ENCODE measurements around the gene MRTO4. TPM values are rescaled to one million over a fixed set of nuclear protein-coding genes. Genes with fewer than 3 reads are reported as not detected.

Gene MRTO4
- total and polyA plus RNA-seq, 8 donors: 17.6 to 34.6 (median 30.9) TPM

- TF ChIP-seq, protein P1, sequence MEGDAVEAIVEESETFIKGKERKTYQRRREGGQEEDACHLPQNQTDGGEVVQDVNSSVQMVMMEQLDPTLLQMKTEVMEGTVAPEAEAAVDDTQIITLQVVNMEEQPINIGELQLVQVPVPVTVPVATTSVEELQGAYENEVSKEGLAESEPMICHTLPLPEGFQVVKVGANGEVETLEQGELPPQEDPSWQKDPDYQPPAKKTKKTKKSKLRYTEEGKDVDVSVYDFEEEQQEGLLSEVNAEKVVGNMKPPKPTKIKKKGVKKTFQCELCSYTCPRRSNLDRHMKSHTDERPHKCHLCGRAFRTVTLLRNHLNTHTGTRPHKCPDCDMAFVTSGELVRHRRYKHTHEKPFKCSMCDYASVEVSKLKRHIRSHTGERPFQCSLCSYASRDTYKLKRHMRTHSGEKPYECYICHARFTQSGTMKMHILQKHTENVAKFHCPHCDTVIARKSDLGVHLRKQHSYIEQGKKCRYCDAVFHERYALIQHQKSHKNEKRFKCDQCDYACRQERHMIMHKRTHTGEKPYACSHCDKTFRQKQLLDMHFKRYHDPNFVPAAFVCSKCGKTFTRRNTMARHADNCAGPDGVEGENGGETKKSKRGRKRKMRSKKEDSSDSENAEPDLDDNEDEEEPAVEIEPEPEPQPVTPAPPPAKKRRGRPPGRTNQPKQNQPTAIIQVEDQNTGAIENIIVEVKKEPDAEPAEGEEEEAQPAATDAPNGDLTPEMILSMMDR (IDR thresholded peaks at IDR 0.05): no peak
- intact Hi-C loops (cut with DNase I): no loop called here
- H3K36me3 ChIP-seq: peaks cover 0 to 50% of the 10 kb centered on the region in 2 donors
Observed at GRCh38 chr1:19308509-19308907, 56.9 kb downstream of the MRTO4 start.

GRCh38 chr1:19309123-19309813 lies 57.7 kb downstream of the MRTO4 start:
- TF ChIP-seq, protein P1 (IDR thresholded peaks at IDR 0.05): no peak
- no peak overlapping the region for H3K4me3 ChIP-seq
- H3K9me3 ChIP-seq: no peaks in the 10 kb centered on the region
- ATAC-seq (no peak), DNase-seq (peak in 1 of 4 donors; percentile 17)
- no peaks in the 10 kb centered on the region for H3K27me3 ChIP-seq
- H3K36me3 ChIP-seq: peaks cover 0 to 42% of the 10 kb centered on the region in 2 donors
- H3K27ac ChIP-seq: no peak overlapping the region
- H3K4me1 ChIP-seq: peaks cover 13 to 28% of the 10 kb centered on the region in 2 donors
- intact Hi-C loops (cut with DNase I): no loop called here

More at GRCh38 chr1:19308509-19308907, 56.9 kb downstream of the MRTO4 start:
- Histone ChIP-seq H3K27me3 (no peaks in the 10 kb centered on the region), H3K4me1 (peaks cover 13 to 21% of the 10 kb centered on the region in 2 donors), H3K4me3 (no peak overlapping the region), H3K27ac (no peak overlapping the region), H3K9me3 (no peaks in the 10 kb centered on the region)
- ATAC-seq (no peak), DNase-seq (no peak)

Other genes with a start within 250 kb of the MRTO4 start
- gene UBR4, start 41.5 kb upstream of the MRTO4 start, total RNA-seq: 100 to 1,000 TPM in 1 of 2 donors, 10 to 100 TPM in 1; 95.9 to 130 TPM
- gene UBR4, start 41.5 kb upstream of the MRTO4 start, polyA plus RNA-seq (ENCODE audit: insufficient read length in 6 of 6): 100 to 1,000 TPM in 5 of 6 donors, 10 to 100 TPM in 1; 96.8 to 116 (median 109) TPM
- 10 to 100 TPM; 43.7 to 53.7 TPM for gene EMC1, start 281 bp upstream of the MRTO4 start, total RNA-seq
- 10 to 100 TPM; 48.6 to 55.5 (median 52.4) TPM for gene EMC1, start 281 bp upstream of the MRTO4 start, polyA plus RNA-seq (ENCODE audit: insufficient read length in 6 of 6)
- gene AKR7A3, start 37.0 kb downstream of the MRTO4 start, total RNA-seq: under 1 TPM; 0.26 to 0.52 TPM
- gene AKR7A3, start 37.0 kb downstream of the MRTO4 start, polyA plus RNA-seq (ENCODE audit: insufficient read length in 6 of 6): 1 to 10 TPM; 1.3 to 2.6 (median 1.9) TPM
- gene AKR7A2, start 60.3 kb downstream of the MRTO4 start, total RNA-seq: 10 to 100 TPM; 43.2 to 62.8 TPM
- gene AKR7A2, start 60.3 kb downstream of the MRTO4 start, polyA plus RNA-seq (ENCODE audit: insufficient read length in 6 of 6): 10 to 100 TPM; 59.5 to 73.8 (median 65.5) TPM
- gene SLC66A1, start 60.5 kb downstream of the MRTO4 start, total RNA-seq: 10 to 100 TPM; 16.4 to 21.1 TPM
- 10 to 100 TPM in 2 of 6 donors, 1 to 10 TPM in 4; 7.9 to 11.1 (median 9.7) TPM for gene SLC66A1, start 60.5 kb downstream of the MRTO4 start, polyA plus RNA-seq (ENCODE audit: insufficient read length in 6 of 6)
- gene CAPZB, start 233.7 kb downstream of the MRTO4 start, total RNA-seq: 100 to 1,000 TPM; 293 to 327 TPM
- gene CAPZB, start 233.7 kb downstream of the MRTO4 start, polyA plus RNA-seq (ENCODE audit: insufficient read length in 6 of 6): 100 to 1,000 TPM; 223 to 291 (median 251) TPM

Data from left lung (tissue), 10 donors.